ENCODE data around the gene NEB. TPM values are rescaled to one million over a fixed set of nuclear protein-coding genes. Genes with fewer than 3 reads are reported as not detected.

Gene NEB
- total RNA-seq, 1 experiment from 2014 or later: 0.03 TPM

DNA sequence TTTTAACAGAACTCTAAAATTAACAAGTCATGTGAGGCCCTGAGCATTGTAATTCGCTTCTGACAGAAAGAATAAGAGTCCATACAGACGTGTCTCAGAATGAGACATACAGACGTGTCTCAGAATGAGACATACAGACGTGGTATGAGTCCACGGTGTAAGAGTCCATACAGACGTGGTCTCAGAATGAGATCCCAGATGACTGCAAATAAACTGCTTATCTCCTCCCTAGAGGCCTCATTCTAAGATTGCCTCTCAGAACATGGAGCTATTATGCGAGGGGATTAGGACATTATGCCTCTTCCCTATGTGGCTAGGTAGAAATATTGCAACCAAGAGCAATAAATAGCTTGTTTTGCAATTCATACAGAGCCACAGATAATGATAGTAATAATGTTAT lies 63.9 kb downstream of the NEB start:
- Histone ChIP-seq H3K4me1 (replicated peaks) (no peaks in the 10 kb centered on the region), H3K27ac (no peak overlapping the region), H3K27me3 (replicated peaks) (peaks cover 3% of the 10 kb centered on the region; the same call in 1 of the 2 replicates), H3K4me3 (no peak overlapping the region), H3K36me3 (no peaks in the 10 kb centered on the region), H3K9me3 (replicated peaks) (no peaks in the 10 kb centered on the region)
- DNase-seq (ENCODE audit: low read depth in 1 of 2, low spot score in 2 of 2): no peak

DNA sequence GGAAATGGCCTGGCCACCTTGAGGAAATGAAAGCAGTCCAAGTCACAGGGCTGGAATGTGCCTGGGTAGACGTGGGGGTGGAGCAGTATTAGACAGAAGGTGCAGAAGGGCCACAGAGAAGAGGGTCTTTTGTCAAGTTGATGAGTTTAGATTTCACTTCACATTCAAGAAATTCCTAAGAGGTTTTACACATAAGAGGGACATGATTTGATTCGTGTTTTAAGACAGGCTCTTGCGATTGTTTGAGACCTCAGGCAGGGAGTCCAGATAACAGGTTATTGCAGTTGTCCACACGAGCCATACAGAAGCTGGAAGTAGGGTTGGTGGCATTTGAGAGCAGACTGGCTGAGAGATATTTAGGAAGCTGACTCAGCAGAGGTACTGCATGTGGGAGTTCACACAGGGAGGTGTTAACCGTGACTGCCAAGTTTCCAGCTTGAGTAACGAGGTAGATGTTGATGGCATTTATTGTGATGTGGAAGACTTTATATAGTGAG lies 64.6 kb downstream of the NEB start:
- H3K9me3 ChIP-seq (replicated peaks): no peaks in the 10 kb centered on the region
- no peak for DNase-seq (ENCODE audit: low read depth in 1 of 2, low spot score in 2 of 2)

GRCh38 chr2:151668737-151669136 lies 65.5 kb downstream of the NEB start:
- Histone ChIP-seq H3K9me3 (replicated peaks) (no peaks in the 10 kb centered on the region), H3K27ac (no peak overlapping the region), H3K27me3 (replicated peaks) (peaks cover 3% of the 10 kb centered on the region; the same call in 1 of the 2 replicates), H3K4me1 (replicated peaks) (no peaks in the 10 kb centered on the region), H3K4me3 (no peak overlapping the region), H3K36me3 (no peaks in the 10 kb centered on the region)
- DNase-seq (ENCODE audit: low read depth in 1 of 2, low spot score in 2 of 2): no peak

More for the DNA sequence above, 64.6 kb downstream of the NEB start:
- H3K27me3 ChIP-seq (replicated peaks): peaks cover 3% of the 10 kb centered on the region; the same call in 1 of the 2 replicates
- no peak overlapping the region for H3K27ac ChIP-seq
- H3K4me3 ChIP-seq: no peak overlapping the region
- no peaks in the 10 kb centered on the region for H3K36me3 ChIP-seq
- no peaks in the 10 kb centered on the region for H3K4me1 ChIP-seq (replicated peaks)

- no peaks in the 10 kb centered on the region for H3K9me3 ChIP-seq (replicated peaks)
- no peak overlapping the region for H3K27ac ChIP-seq
- H3K4me3 ChIP-seq: no peak overlapping the region
- no peaks in the 10 kb centered on the region for H3K27me3 ChIP-seq (replicated peaks)
- no peaks in the 10 kb centered on the region for H3K4me1 ChIP-seq (replicated peaks)
- no peak for DNase-seq (ENCODE audit: low read depth in 1 of 2, low spot score in 2 of 2)
- H3K36me3 ChIP-seq: no peaks in the 10 kb centered on the region
Observed at GRCh38 chr2:151665959-151666358, 68.3 kb downstream of the NEB start.

- Histone ChIP-seq H3K36me3 (no peaks in the 10 kb centered on the region), H3K9me3 (replicated peaks) (no peaks in the 10 kb centered on the region), H3K4me1 (replicated peaks) (no peaks in the 10 kb centered on the region), H3K4me3 (no peak overlapping the region), H3K27me3 (replicated peaks) (no peaks in the 10 kb centered on the region), H3K27ac (no peak overlapping the region)
- DNase-seq (ENCODE audit: low read depth in 1 of 2, low spot score in 2 of 2): no peak
Observed at GRCh38 chr2:151664520-151664919, 69.8 kb downstream of the NEB start.

DNA sequence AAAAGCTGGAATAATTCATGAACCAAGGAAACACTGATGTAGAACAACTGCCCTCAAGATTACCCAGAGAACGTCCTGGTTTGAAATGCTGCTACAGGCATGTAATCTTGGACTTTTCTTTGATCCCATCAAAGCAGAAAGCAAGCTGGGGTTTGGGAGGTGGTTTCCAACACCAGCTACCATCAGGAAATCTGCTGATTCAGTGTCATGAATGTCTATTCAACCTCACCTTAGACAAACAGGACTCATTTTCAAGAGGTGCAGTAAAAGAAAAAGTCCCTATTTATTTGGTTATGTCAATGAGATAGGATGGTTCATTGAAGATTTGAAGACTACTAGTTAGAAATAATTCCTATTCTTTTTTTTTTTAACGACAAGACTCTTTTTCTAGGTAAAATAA lies 72.7 kb downstream of the NEB start:
- H3K27me3 ChIP-seq (replicated peaks): no peaks in the 10 kb centered on the region
- no peak overlapping the region for H3K27ac ChIP-seq
- H3K4me1 ChIP-seq (replicated peaks): no peaks in the 10 kb centered on the region
- H3K36me3 ChIP-seq: no peaks in the 10 kb centered on the region
- H3K9me3 ChIP-seq (replicated peaks): no peaks in the 10 kb centered on the region
- no peak for DNase-seq (ENCODE audit: low read depth in 1 of 2, low spot score in 2 of 2)
- H3K4me3 ChIP-seq: no peak overlapping the region

DNA sequence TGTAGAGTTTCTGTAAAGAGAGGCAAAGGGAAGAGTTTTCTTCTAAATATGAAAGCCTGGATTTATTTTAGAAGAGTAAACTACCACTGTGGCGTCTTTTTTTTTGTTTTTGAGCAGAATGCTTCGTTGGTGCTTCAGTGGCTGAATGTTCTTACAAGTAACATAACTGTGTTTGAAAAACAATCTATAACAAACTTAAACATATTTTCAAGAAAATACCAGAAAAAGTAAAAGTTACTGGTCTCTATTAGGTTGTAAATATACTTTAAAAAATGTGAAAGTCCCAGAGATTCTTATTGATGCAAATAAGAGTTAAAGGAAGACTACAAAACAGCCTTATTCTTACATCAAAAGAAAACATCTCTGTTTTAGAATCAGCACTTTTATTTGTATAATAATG lies 76.2 kb downstream of the NEB start:
- H3K27ac ChIP-seq: no peak overlapping the region
- no peak for DNase-seq (ENCODE audit: low read depth in 1 of 2, low spot score in 2 of 2)
- H3K4me3 ChIP-seq: no peak overlapping the region

GRCh38 chr2:151657667-151658076 lies 76.6 kb downstream of the NEB start:
- no peaks in the 10 kb centered on the region for H3K36me3 ChIP-seq

More for the DNA sequence above, 76.2 kb downstream of the NEB start:
- H3K4me1 ChIP-seq (replicated peaks): no peaks in the 10 kb centered on the region
- H3K9me3 ChIP-seq (replicated peaks): no peaks in the 10 kb centered on the region
- no peaks in the 10 kb centered on the region for H3K36me3 ChIP-seq
- no peaks in the 10 kb centered on the region for H3K27me3 ChIP-seq (replicated peaks)

GRCh38 chr2:151655663-151656398 lies 78.4 kb downstream of the NEB start:
- no peak for DNase-seq (ENCODE audit: low read depth in 1 of 2, low spot score in 2 of 2)
- Histone ChIP-seq H3K27me3 (replicated peaks) (no peaks in the 10 kb centered on the region), H3K4me3 (no peak overlapping the region), H3K9me3 (replicated peaks) (no peaks in the 10 kb centered on the region), H3K27ac (no peak overlapping the region), H3K4me1 (replicated peaks) (no peaks in the 10 kb centered on the region), H3K36me3 (no peaks in the 10 kb centered on the region)

More at GRCh38 chr2:151657667-151658076, 76.6 kb downstream of the NEB start:
- Histone ChIP-seq H3K27me3 (replicated peaks) (no peaks in the 10 kb centered on the region), H3K27ac (no peak overlapping the region), H3K4me1 (replicated peaks) (no peaks in the 10 kb centered on the region), H3K4me3 (no peak overlapping the region), H3K9me3 (replicated peaks) (no peaks in the 10 kb centered on the region)
- DNase-seq (ENCODE audit: low read depth in 1 of 2, low spot score in 2 of 2): no peak

DNA sequence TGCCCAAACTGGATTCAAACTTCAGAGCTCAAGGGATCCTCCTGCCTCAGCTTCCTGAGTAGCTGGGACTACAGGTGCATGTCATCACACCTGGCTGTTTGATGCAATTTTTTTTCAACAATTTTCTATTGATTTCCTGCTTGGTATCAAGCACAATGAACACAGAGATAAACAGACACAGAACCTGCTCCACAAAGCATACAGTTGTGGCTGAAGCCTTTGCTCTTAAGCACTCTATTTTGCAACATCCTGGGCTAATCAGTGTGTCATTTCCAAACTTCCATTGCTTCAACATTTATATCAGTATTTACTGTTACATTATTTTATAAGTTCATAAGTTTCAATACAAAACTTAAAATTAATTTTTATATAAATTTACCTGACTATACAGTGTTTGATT lies 79.4 kb downstream of the NEB start:
- no peaks in the 10 kb centered on the region for H3K36me3 ChIP-seq
- no peak overlapping the region for H3K4me3 ChIP-seq
- H3K27me3 ChIP-seq (replicated peaks): no peaks in the 10 kb centered on the region
- no peaks in the 10 kb centered on the region for H3K4me1 ChIP-seq (replicated peaks)
- H3K9me3 ChIP-seq (replicated peaks): no peaks in the 10 kb centered on the region
- DNase-seq (ENCODE audit: low read depth in 1 of 2, low spot score in 2 of 2): no peak
- no peak overlapping the region for H3K27ac ChIP-seq

DNA sequence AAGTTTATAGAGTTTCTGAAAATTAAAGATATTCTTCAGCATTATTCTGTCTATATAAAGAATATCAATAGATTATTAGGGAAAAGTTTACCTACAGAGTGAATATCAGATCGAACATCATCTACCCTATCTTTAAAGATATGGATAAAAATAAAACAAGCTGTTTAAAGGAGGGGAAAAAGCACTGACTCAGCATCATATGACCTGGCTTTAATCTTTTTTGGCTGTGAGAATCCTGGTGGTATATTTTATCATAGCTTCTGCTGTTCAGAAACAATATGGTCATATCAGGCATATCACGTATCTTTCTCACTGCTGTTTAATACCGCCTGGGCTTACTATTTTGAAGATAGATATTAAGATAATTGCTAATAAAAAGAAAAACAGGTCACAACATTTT lies 80.2 kb downstream of the NEB start:
- no peaks in the 10 kb centered on the region for H3K4me1 ChIP-seq (replicated peaks)
- H3K36me3 ChIP-seq: no peaks in the 10 kb centered on the region
- no peaks in the 10 kb centered on the region for H3K9me3 ChIP-seq (replicated peaks)
- no peaks in the 10 kb centered on the region for H3K27me3 ChIP-seq (replicated peaks)
- H3K27ac ChIP-seq: no peak overlapping the region
- no peak for DNase-seq (ENCODE audit: low read depth in 1 of 2, low spot score in 2 of 2)
- H3K4me3 ChIP-seq: no peak overlapping the region

GRCh38 chr2:151651274-151651673 lies 83.0 kb downstream of the NEB start:
- no peak overlapping the region for H3K27ac ChIP-seq
- no peaks in the 10 kb centered on the region for H3K4me1 ChIP-seq (replicated peaks)
- no peaks in the 10 kb centered on the region for H3K9me3 ChIP-seq (replicated peaks)
- H3K36me3 ChIP-seq: no peaks in the 10 kb centered on the region
- no peak overlapping the region for H3K4me3 ChIP-seq
- DNase-seq (ENCODE audit: low read depth in 1 of 2, low spot score in 2 of 2): no peak
- H3K27me3 ChIP-seq (replicated peaks): no peaks in the 10 kb centered on the region

DNA sequence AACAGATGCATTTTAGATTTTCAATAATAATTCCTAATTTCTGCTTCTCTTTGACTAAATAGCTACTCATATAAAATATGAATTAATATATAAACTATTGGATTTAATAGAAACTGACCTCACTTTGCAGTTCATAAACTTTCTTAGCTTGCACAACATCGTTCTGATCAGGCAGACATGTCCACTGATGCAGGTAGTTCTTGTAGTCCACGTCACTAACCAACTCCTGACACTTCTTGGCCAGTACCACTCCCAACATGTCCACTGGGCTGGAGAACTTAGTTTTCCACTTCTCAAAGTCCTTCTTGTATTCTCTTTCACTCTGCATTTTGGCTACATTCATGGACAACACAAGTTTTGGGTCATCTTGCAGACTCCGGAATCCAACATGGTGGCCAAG lies 83.8 kb downstream of the NEB start:
- DNase-seq (ENCODE audit: low read depth in 1 of 2, low spot score in 2 of 2): no peak
- Histone ChIP-seq H3K27me3 (replicated peaks) (no peaks in the 10 kb centered on the region), H3K36me3 (no peaks in the 10 kb centered on the region), H3K27ac (no peak overlapping the region), H3K4me3 (no peak overlapping the region), H3K9me3 (replicated peaks) (no peaks in the 10 kb centered on the region), H3K4me1 (replicated peaks) (no peaks in the 10 kb centered on the region)

- Histone ChIP-seq H3K4me1 (replicated peaks) (no peaks in the 10 kb centered on the region), H3K4me3 (no peak overlapping the region), H3K27me3 (replicated peaks) (no peaks in the 10 kb centered on the region), H3K27ac (no peak overlapping the region), H3K36me3 (no peaks in the 10 kb centered on the region), H3K9me3 (replicated peaks) (no peaks in the 10 kb centered on the region)
- no peak for DNase-seq (ENCODE audit: low read depth in 1 of 2, low spot score in 2 of 2)
Observed at GRCh38 chr2:151649966-151650365, 84.3 kb downstream of the NEB start.

GRCh38 chr2:151649400-151649799 lies 84.9 kb downstream of the NEB start:
- Histone ChIP-seq H3K9me3 (replicated peaks) (no peaks in the 10 kb centered on the region), H3K4me3 (no peak overlapping the region), H3K36me3 (no peaks in the 10 kb centered on the region), H3K27ac (no peak overlapping the region), H3K4me1 (replicated peaks) (no peaks in the 10 kb centered on the region), H3K27me3 (replicated peaks) (no peaks in the 10 kb centered on the region)
- DNase-seq (ENCODE audit: low read depth in 1 of 2, low spot score in 2 of 2): no peak

Measured in SJSA1 (cell line).